HG02759 (cell line): ENCODE data around the gene CST9L.
"Not testable (repeated sequence)": the region's sequence is repeated elsewhere in the genome, so short reads cannot be mapped to it uniquely, and the experiment has no call there.

Experiments
- ATAC-seq: cut with Tn5 transposase; IDR thresholded peaks from one replicate; pipeline ENCODE4 v1.9.1; 2021; ENCODE audit warnings: mild to moderate bottlenecking, moderate library complexity; ENCODE audit not compliant: unreplicated experiment

Gene CST9L

DNA sequence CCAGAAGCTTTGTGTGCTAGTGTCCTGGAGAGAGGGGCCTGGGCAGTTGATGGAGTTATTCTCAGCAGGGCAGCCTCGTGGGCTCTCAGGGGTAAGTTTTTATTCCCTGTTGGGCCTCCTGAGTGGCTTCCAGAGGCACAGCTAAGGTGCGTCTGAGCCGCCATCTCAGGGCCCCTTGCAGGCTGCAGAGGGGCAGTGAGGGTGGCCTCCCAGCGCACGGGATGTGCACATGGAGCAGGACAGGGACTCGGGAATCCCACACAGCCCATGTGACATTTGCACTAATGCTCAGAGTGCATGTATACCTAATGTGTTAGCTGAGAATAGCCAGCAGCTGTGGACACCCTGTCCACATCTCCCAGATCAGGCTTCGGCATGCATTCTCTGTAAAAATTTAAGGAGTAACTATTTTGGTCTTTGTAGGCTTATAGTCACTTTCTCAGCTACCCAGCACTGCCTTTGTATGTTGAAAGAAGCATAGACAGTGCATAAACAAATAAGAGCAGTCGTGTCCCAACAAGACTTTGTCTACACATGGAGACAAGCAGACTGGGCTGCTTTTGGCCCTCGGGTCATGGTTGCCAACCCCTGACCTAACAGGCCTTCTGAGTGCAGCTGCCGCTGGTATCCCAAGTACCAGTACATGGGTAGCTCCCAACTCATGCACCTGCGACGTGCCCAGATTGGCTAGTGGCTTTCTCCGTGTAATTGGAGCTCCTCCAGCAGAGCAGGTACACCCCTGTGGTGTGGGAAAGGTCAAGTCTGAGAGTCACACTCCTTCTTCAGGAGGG is 18.6 kb upstream of the CST9L start:
- no peak for ATAC-seq

- ATAC-seq: no peak
Observed at GRCh38 chr20:23585808-23586734, 17.8 kb upstream of the CST9L start.

- ATAC-seq: no peak
Observed at GRCh38 chr20:23585449-23585807, 17.1 kb upstream of the CST9L start.

- no peak for ATAC-seq
Observed at GRCh38 chr20:23584434-23585199, 16.3 kb upstream of the CST9L start.

DNA sequence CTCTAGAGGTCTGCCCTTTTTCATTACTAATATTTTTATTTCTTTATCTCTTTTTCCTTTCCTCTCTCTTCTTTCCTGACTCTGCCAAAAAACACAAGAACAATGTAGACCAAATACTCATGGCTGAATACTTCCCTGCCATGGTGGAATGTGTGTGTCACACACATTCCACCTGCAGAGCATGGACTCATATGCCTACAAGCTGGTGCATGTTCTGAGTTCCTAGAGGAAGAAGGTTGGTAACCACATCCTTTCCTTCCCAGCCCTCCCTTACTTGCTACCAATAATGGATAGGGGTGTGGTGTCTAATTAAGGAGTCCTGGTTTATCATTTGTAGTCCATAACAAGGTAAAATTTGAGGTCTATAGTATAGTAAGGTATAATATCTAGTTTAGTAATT is 15.2 kb upstream of the CST9L start:
- ATAC-seq: no peak

GRCh38 chr20:23582293-23582692 is 14.0 kb upstream of the CST9L start:
- no peak for ATAC-seq

DNA sequence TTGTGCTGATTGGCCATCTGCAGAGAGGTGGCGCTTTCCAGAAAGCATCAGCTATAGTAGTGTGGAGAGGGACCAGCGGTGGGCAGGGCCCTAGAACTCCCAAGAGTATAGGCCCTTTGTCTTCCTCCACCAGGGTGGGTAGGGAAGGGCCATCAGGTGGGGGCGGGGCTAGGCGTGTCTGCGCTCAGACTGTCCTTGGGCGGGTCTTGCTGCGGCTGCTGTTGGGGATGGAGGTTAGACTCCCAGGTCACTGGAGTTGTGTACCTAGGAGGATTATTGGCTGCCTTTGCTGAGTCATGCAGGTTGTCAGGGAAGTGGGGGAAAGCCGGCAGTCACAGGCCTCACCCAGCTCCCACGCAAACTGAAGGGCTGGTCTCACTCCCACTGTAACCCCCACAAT is 13.5 kb upstream of the CST9L start:
- ATAC-seq: not testable (repeated sequence)

GRCh38 chr20:23574977-23575376 is 6.7 kb upstream of the CST9L start:
- ATAC-seq: no peak

GRCh38 chr20:23570178-23570760 is 2.0 kb upstream of the CST9L start:
- ATAC-seq: no peak

DNA sequence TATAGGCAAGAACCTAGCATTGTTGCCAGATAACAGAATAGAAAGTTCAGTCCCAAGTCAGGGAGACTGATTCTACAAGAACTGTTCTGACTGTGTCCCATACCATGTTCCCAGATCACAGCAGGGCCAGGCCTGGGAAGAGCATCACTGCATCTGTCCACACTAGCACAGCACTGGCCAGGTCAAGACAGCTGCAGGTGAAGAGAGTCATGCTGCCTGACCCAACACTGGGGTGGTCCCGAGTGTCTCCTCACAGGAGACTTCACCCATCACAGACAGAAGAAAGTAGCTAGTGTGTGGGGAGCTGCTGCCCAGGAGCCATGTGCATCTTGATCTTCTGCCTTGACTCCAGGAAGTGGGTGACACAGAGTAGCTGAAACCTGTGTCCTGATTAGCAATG is 1.3 kb upstream of the CST9L start:
- ATAC-seq: no peak

GRCh38 chr20:23568971-23569330 is 667 bp upstream of the CST9L start:
- no peak for ATAC-seq

- ATAC-seq: no peak
Observed at GRCh38 chr20:23566199-23566932, 1.9 kb downstream of the CST9L start.

GRCh38 chr20:23565503-23566045 is 2.7 kb downstream of the CST9L start:
- ATAC-seq: no peak

GRCh38 chr20:23564927-23565326 is 3.4 kb downstream of the CST9L start:
- no peak for ATAC-seq

- ATAC-seq: no peak
Observed at GRCh38 chr20:23562721-23563342, 5.5 kb downstream of the CST9L start.

DNA sequence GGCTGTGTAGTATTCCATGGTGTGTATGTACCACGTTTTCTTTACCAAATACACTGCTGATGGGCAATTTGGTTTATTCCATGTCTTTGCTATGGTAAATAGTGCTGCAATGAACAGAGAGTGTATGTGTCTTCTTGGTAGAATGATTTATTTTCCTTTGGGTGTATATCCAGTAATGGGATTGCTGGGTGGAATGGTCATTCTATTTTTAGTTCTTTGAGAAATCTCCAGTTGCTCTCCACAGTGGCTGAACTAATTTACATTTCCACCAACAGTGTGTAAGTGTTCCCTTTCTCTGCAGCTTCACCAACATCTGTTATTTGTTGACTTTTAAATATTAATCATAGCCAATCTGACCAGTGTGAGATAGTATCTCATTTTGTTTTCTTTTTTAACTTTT is 13.9 kb downstream of the CST9L start:
- ATAC-seq: no peak

DNA sequence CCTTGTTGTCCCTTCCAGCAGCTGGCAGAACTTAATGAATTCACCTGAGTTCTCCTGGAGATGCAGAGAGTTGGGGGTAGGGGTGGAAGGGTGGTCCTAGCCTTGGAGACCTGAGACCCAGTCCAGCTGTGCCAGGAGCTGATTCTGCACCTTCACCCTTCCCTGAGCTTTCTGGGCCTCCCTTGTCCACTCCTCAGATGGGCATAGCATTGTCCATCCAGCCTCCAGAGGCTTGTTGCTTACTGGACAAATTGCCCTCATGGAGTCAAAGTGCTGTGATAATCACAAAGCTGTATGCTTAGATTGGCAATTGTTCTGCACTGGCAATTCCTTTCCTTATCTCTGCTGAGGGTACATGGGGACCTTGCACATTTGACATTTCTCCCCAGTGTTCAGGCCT is 16.5 kb downstream of the CST9L start:
- ATAC-seq: no peak

- ATAC-seq: no peak
Observed at GRCh38 chr20:23551383-23551782, 16.9 kb downstream of the CST9L start.

DNA sequence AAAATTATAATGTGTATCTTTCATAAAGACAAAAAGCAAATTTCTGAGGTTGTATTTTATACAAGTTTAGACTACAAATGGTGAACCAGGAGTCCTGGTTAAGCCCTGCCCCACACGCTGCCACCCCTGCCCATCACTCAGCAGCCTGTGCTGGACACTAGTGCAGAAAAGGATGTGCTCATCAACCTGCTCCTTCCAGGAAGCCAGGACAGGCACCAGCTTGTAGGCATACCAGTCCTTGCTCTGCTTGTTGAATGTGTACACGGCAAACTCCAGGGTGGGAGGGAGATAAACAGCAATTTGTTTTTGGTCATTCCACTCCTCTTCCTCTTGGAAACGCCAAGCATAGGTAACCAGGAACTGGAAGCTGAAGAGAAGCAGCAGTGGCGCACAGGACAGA is 18.1 kb downstream of the CST9L start:
- ATAC-seq: no peak

- no peak for ATAC-seq
Observed at GRCh38 chr20:23548408-23548807, 19.9 kb downstream of the CST9L start.
